ENCODE data around the gene AMH. TPM values are rescaled to one million over a fixed set of nuclear protein-coding genes. Genes with fewer than 3 reads are reported as not detected.
"Not testable (repeated sequence)": the region's sequence is repeated elsewhere in the genome, so short reads cannot be mapped to it uniquely, and the experiment has no call there.

Gene AMH
- total and polyA plus RNA-seq, 4 donors, result 0.08 to 0.59 (median 0.47) TPM; not detected in 1

DNA sequence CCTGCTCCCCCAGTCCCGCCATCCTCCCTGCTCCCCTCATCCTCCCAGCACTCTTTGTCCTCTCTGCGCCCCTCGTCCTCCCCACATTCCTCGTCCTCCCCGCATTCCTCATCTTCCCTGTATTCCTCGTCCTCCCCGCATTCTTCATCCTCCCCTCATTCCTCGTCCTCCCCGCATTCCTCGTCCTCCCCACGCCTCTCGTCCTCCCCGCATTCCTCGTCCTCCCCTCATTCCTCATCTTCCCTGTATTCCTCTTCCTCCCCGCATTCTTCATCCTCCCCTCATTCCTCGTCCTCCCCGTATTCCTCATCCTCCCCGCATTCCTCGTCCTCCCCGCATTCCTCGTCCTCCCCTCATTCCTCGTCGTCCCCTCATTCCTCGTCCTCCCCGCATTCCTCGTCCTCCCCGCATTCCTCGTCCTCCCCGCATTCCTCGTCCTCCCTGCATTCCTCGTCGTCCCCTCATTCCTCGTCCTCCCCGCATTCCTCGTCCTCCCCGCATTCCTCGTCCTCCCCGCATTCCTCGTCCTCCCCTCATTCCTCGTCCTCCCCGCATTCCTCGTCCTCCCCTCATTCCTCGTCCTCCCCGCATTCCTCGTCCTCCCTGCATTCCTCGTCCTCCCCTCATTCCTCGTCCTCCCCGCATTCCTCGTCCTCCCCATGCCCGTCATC lies 48.4 kb upstream of the AMH start:
- not testable (repeated sequence) for H3K27me3 ChIP-seq (ENCODE audit: control insufficient read depth in 4 of 4, insufficient read depth in 4 of 4, low read length in 3 of 4); H3K27ac ChIP-seq (ENCODE audit: low read depth in 1 of 2, low read length in 2 of 2); H3K9me3 ChIP-seq (ENCODE audit: control insufficient read depth in 4 of 4, low read length in 3 of 4); H3K4me3 ChIP-seq (ENCODE audit: low read depth in 1 of 3, low read length in 3 of 3); H3K4me1 ChIP-seq (ENCODE audit: control insufficient read depth in 4 of 4, insufficient read depth in 4 of 4, low read length in 3 of 4); DNase-seq (ENCODE audit: low spot score); H3K9ac ChIP-seq (ENCODE audit: low read depth in 1 of 2, low read length in 2 of 2)
- WGBS, result 98% methylated on average over 50 of the region's 50 CpGs
- peaks cover 3 to 42% (median 11%) of the 10 kb centered on the region in 4 donors for H3K36me3 ChIP-seq (ENCODE audit: control insufficient read depth in 4 of 4, insufficient read depth in 3 of 4, low read depth in 1 of 4, low read length in 3 of 4)

DNA sequence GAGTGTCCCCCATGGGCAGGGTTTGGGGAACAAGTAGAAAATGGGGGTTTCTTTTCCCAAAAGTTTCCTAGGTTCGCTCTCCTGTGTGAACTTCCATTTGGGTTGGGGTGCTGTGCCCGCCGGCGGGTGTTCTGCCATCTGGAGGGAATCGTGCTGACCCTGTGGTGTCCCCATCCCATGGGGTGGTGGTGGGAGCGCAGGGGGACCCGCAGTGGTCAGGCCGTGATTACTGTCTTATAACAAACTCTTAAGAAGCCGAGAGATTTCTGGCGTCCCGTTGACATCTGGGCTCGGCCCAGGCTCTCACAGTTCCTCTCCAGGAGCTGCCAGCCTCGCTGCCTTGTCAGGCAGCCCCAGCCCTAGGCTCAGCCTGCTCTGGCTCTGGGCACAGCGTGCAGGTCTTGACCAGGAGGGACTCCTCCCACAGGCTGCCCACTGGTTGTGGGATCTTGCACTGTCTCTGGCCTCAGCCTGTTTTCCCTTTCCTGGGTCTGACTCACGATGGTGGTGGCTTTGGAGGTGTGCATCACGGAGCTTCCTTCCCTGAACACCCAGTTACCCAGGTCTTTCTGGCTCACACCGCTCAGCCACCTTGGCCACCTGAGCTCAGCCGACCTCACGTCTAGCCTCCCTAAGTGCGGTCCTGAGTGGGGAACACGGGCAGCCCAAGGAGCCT lies 47.5 kb upstream of the AMH start:
- H3K9ac ChIP-seq (ENCODE audit: low read depth in 1 of 2, low read length in 2 of 2), result no peak overlapping the region
- H3K9me3 ChIP-seq (ENCODE audit: control insufficient read depth in 4 of 4, low read length in 3 of 4), result no peaks in the 10 kb centered on the region
- no peak for DNase-seq (ENCODE audit: low spot score)
- H3K27ac ChIP-seq (ENCODE audit: low read depth in 1 of 2, low read length in 2 of 2), result no peak overlapping the region
- TF ChIP-seq RAD21 (IDR thresholded peaks at IDR 0.05) (no peak), JUND (IDR thresholded peaks at IDR 0.05) (no peak), EGR1 (IDR thresholded peaks at IDR 0.05; ENCODE audit: low read depth in 2 of 2) (no peak), FOXA1 (IDR thresholded peaks at IDR 0.05) (no peak), SP1 (IDR thresholded peaks at IDR 0.05) (no peak), TAF1 (conservative IDR thresholded peaks at IDR 0.05) (no peak), RXRA (IDR thresholded peaks at IDR 0.05) (no peak), HNF4A (conservative IDR thresholded peaks at IDR 0.05) (no peak), FOXA2 (IDR thresholded peaks at IDR 0.05) (no peak), HNF4G (IDR thresholded peaks at IDR 0.05) (no peak), YY1 (IDR thresholded peaks at IDR 0.05) (no peak), GABPA (IDR thresholded peaks at IDR 0.05 in 1 of 2, conservative IDR thresholded peaks at IDR 0.05 in 1 of 2) (no peak), NR2F2 (IDR thresholded peaks at IDR 0.05) (no peak)
- TF ChIP-seq, protein P1, sequence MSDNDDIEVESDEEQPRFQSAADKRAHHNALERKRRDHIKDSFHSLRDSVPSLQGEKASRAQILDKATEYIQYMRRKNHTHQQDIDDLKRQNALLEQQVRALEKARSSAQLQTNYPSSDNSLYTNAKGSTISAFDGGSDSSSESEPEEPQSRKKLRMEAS (IDR thresholded peaks at IDR 0.05), result no peak
- TF ChIP-seq, protein P2, sequence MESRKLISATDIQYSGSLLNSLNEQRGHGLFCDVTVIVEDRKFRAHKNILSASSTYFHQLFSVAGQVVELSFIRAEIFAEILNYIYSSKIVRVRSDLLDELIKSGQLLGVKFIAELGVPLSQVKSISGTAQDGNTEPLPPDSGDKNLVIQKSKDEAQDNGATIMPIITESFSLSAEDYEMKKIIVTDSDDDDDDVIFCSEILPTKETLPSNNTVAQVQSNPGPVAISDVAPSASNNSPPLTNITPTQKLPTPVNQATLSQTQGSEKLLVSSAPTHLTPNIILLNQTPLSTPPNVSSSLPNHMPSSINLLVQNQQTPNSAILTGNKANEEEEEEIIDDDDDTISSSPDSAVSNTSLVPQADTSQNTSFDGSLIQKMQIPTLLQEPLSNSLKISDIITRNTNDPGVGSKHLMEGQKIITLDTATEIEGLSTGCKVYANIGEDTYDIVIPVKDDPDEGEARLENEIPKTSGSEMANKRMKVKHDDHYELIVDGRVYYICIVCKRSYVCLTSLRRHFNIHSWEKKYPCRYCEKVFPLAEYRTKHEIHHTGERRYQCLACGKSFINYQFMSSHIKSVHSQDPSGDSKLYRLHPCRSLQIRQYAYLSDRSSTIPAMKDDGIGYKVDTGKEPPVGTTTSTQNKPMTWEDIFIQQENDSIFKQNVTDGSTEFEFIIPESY (IDR thresholded peaks at IDR 0.05), result no peak
- TF ChIP-seq, protein P3, sequence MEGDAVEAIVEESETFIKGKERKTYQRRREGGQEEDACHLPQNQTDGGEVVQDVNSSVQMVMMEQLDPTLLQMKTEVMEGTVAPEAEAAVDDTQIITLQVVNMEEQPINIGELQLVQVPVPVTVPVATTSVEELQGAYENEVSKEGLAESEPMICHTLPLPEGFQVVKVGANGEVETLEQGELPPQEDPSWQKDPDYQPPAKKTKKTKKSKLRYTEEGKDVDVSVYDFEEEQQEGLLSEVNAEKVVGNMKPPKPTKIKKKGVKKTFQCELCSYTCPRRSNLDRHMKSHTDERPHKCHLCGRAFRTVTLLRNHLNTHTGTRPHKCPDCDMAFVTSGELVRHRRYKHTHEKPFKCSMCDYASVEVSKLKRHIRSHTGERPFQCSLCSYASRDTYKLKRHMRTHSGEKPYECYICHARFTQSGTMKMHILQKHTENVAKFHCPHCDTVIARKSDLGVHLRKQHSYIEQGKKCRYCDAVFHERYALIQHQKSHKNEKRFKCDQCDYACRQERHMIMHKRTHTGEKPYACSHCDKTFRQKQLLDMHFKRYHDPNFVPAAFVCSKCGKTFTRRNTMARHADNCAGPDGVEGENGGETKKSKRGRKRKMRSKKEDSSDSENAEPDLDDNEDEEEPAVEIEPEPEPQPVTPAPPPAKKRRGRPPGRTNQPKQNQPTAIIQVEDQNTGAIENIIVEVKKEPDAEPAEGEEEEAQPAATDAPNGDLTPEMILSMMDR (IDR thresholded peaks at IDR 0.05; ENCODE audit: low read depth, low read length, missing input control), result no peak
- TF ChIP-seq, protein P4, sequence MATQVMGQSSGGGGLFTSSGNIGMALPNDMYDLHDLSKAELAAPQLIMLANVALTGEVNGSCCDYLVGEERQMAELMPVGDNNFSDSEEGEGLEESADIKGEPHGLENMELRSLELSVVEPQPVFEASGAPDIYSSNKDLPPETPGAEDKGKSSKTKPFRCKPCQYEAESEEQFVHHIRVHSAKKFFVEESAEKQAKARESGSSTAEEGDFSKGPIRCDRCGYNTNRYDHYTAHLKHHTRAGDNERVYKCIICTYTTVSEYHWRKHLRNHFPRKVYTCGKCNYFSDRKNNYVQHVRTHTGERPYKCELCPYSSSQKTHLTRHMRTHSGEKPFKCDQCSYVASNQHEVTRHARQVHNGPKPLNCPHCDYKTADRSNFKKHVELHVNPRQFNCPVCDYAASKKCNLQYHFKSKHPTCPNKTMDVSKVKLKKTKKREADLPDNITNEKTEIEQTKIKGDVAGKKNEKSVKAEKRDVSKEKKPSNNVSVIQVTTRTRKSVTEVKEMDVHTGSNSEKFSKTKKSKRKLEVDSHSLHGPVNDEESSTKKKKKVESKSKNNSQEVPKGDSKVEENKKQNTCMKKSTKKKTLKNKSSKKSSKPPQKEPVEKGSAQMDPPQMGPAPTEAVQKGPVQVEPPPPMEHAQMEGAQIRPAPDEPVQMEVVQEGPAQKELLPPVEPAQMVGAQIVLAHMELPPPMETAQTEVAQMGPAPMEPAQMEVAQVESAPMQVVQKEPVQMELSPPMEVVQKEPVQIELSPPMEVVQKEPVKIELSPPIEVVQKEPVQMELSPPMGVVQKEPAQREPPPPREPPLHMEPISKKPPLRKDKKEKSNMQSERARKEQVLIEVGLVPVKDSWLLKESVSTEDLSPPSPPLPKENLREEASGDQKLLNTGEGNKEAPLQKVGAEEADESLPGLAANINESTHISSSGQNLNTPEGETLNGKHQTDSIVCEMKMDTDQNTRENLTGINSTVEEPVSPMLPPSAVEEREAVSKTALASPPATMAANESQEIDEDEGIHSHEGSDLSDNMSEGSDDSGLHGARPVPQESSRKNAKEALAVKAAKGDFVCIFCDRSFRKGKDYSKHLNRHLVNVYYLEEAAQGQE (IDR thresholded peaks at IDR 0.05), result no peak
- TF ChIP-seq, protein P5, sequence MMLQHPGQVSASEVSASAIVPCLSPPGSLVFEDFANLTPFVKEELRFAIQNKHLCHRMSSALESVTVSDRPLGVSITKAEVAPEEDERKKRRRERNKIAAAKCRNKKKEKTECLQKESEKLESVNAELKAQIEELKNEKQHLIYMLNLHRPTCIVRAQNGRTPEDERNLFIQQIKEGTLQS (IDR thresholded peaks at IDR 0.05), result no peak
- peaks cover 3 to 40% (median 13%) of the 10 kb centered on the region in 4 donors for H3K36me3 ChIP-seq (ENCODE audit: control insufficient read depth in 4 of 4, insufficient read depth in 3 of 4, low read depth in 1 of 4, low read length in 3 of 4)
- WGBS, result 97% methylated on average over 21 of the region's 21 CpGs
- H3K4me3 ChIP-seq (ENCODE audit: low read depth in 1 of 3, low read length in 3 of 3), result no peak overlapping the region
- no peaks in the 10 kb centered on the region for H3K4me1 ChIP-seq (ENCODE audit: control insufficient read depth in 4 of 4, insufficient read depth in 4 of 4, low read length in 3 of 4)
- H3K27me3 ChIP-seq (ENCODE audit: control insufficient read depth in 4 of 4, insufficient read depth in 4 of 4, low read length in 3 of 4), result no peaks in the 10 kb centered on the region
